GM19452 (cell line): ENCODE measurements around the gene COMT.

Experiments used
- ATAC-seq: cut with Tn5 transposase; IDR thresholded peaks from one replicate; pipeline ENCODE4 v1.9.1; 2021; ENCODE audit not compliant: unreplicated experiment

COMT gene

GRCh38 chr22:19955241-19956128 lies 13.9 kb downstream of the COMT start:
- ATAC-seq: no peak

- no peak for ATAC-seq
These were observed 15.9 kb downstream of the COMT start for GRCh38 chr22:19957445-19957844.

GRCh38 chr22:19958083-19959042 lies 16.8 kb downstream of the COMT start:
- no peak for ATAC-seq

GRCh38 chr22:19959043-19959586 lies 17.5 kb downstream of the COMT start:
- ATAC-seq: no peak

- ATAC-seq: no peak
These were observed 18.3 kb downstream of the COMT start for GRCh38 chr22:19959587-19960490.

- no peak for ATAC-seq
These were observed 19.1 kb downstream of the COMT start for GRCh38 chr22:19960491-19961200.

- no peak for ATAC-seq
These were observed 19.6 kb downstream of the COMT start for GRCh38 chr22:19961201-19961580.

GRCh38 chr22:19961868-19962245 lies 20.3 kb downstream of the COMT start:
- ATAC-seq: no peak

- ATAC-seq: no peak
These were observed 20.8 kb downstream of the COMT start for GRCh38 chr22:19962246-19962908.

GRCh38 chr22:19962909-19963806 lies 21.6 kb downstream of the COMT start:
- ATAC-seq: no peak

GRCh38 chr22:19963863-19964642 lies 22.5 kb downstream of the COMT start:
- ATAC-seq: no peak

- ATAC-seq: no peak
These were observed 23.3 kb downstream of the COMT start for GRCh38 chr22:19964701-19965386.

GRCh38 chr22:19965771-19966709 lies 24.5 kb downstream of the COMT start:
- ATAC-seq: no peak

GRCh38 chr22:19966908-19967750 lies 25.6 kb downstream of the COMT start:
- no peak for ATAC-seq

- no peak for ATAC-seq
These were observed 26.4 kb downstream of the COMT start for GRCh38 chr22:19967850-19968449.
